ENCODE data around the gene SEMA3F.

Gene SEMA3F

GRCh38 chr3:50154476-50154839 lies 666 bp upstream of the SEMA3F start:
- in situ Hi-C loops (cut with MboI; ENCODE audit: low sequenced_read_pairs): no loop called here

GRCh38 chr3:50155491-50155878 lies 361 bp downstream of the SEMA3F start:
- in situ Hi-C loops (cut with MboI; ENCODE audit: low sequenced_read_pairs): no loop called here

GRCh38 chr3:50155891-50156290 lies 767 bp downstream of the SEMA3F start:
- in situ Hi-C loops (cut with MboI; ENCODE audit: low sequenced_read_pairs): no loop called here

GRCh38 chr3:50156549-50157493 lies 1.7 kb downstream of the SEMA3F start:
- in situ Hi-C loops (cut with MboI; ENCODE audit: low sequenced_read_pairs): no loop called here

- in situ Hi-C loops (cut with MboI; ENCODE audit: low sequenced_read_pairs): no loop called here
Observed at GRCh38 chr3:50157827-50158529, 2.9 kb downstream of the SEMA3F start.

GRCh38 chr3:50158530-50159146 lies 3.5 kb downstream of the SEMA3F start:
- in situ Hi-C loops (cut with MboI; ENCODE audit: low sequenced_read_pairs): no loop called here

GRCh38 chr3:50160561-50160983 lies 5.4 kb downstream of the SEMA3F start:
- in situ Hi-C loops (cut with MboI; ENCODE audit: low sequenced_read_pairs): no loop called here

GRCh38 chr3:50161320-50161719 lies 6.2 kb downstream of the SEMA3F start:
- in situ Hi-C loops (cut with MboI; ENCODE audit: low sequenced_read_pairs): no loop called here

- in situ Hi-C loops (cut with MboI; ENCODE audit: low sequenced_read_pairs): no loop called here
Observed at GRCh38 chr3:50162034-50162883, 7.1 kb downstream of the SEMA3F start.

- in situ Hi-C loops (cut with MboI; ENCODE audit: low sequenced_read_pairs): no loop called here
Observed at GRCh38 chr3:50163572-50164455, 8.7 kb downstream of the SEMA3F start.

GRCh38 chr3:50164481-50164880 lies 9.4 kb downstream of the SEMA3F start:
- in situ Hi-C loops (cut with MboI; ENCODE audit: low sequenced_read_pairs): no loop called here

GRCh38 chr3:50164984-50165909 lies 10.1 kb downstream of the SEMA3F start:
- in situ Hi-C loops (cut with MboI; ENCODE audit: low sequenced_read_pairs): no loop called here

- in situ Hi-C loops (cut with MboI; ENCODE audit: low sequenced_read_pairs): no loop called here
Observed at GRCh38 chr3:50165910-50166538, 10.9 kb downstream of the SEMA3F start.

GRCh38 chr3:50166620-50167019 lies 11.5 kb downstream of the SEMA3F start:
- in situ Hi-C loops (cut with MboI; ENCODE audit: low sequenced_read_pairs): no loop called here

GRCh38 chr3:50167069-50167840 lies 12.1 kb downstream of the SEMA3F start:
- in situ Hi-C loops (cut with MboI; ENCODE audit: low sequenced_read_pairs): no loop called here

GRCh38 chr3:50167841-50168209 lies 12.7 kb downstream of the SEMA3F start:
- in situ Hi-C loops (cut with MboI; ENCODE audit: low sequenced_read_pairs): no loop called here

GRCh38 chr3:50168388-50168787 lies 13.3 kb downstream of the SEMA3F start:
- in situ Hi-C loops (cut with MboI; ENCODE audit: low sequenced_read_pairs): no loop called here

- in situ Hi-C loops (cut with MboI; ENCODE audit: low sequenced_read_pairs): no loop called here
Observed at GRCh38 chr3:50168791-50169190, 13.7 kb downstream of the SEMA3F start.
